Measurements from ENCODE around the gene EFCAB8.

The EFCAB8 gene

GRCh38 chr20:33008336-33009213, 149.9 kb downstream of the EFCAB8 start:
- no CpG with 5 or more reads among the region's 23 CpGs for WGBS (ENCODE audit: extremely low coverage, insufficient coverage, insufficient read length)

GRCh38 chr20:33009214-33010132, 150.8 kb downstream of the EFCAB8 start:
- Histone ChIP-seq H3K14ac (ENCODE audit: low read length) (no peak overlapping the region), H3K9ac (ENCODE audit: low read length) (no peak overlapping the region), H3K9me3 (ENCODE audit: insufficient read depth, low read depth, low read length) (no peaks in the 10 kb centered on the region), H3K79me1 (ENCODE audit: low read length) (no peaks in the 10 kb centered on the region), H4K12ac (ENCODE audit: low read depth, low read length) (no peak overlapping the region), H2BK5ac (ENCODE audit: low read depth, low read length, poor library complexity) (no peak overlapping the region), H2BK12ac (ENCODE audit: low read length) (no peak overlapping the region), H3K27me3 (ENCODE audit: insufficient read depth, low read length) (no peaks in the 10 kb centered on the region), H3K4me3 (ENCODE audit: low read depth, low read length) (no peak overlapping the region), H2BK120ac (ENCODE audit: insufficient read depth, low read length, poor library complexity) (no peak overlapping the region), H3K36me3 (ENCODE audit: control insufficient read depth in 1 of 2, insufficient read depth in 2 of 2, low read length in 2 of 2) (no peaks in the 10 kb centered on the region), H3K4me2 (ENCODE audit: low read length) (no peak overlapping the region), H3K23ac (ENCODE audit: low read length) (no peak overlapping the region), H2AFZ (ENCODE audit: insufficient read depth, low read length, poor library complexity) (no peak overlapping the region), H4K8ac (ENCODE audit: low read depth, low read length) (no peak overlapping the region), H2AK5ac (ENCODE audit: low read length) (no peak overlapping the region), H3K4ac (ENCODE audit: low read depth, low read length) (no peak overlapping the region), H3K4me1 (ENCODE audit: control insufficient read depth in 1 of 2, insufficient read depth in 2 of 2, low read length in 2 of 2) (no peaks in the 10 kb centered on the region), H3K79me2 (ENCODE audit: control insufficient read depth, insufficient read depth, low read length, poor library complexity) (no peaks in the 10 kb centered on the region), H3K27ac (ENCODE audit: low read depth, low read length) (no peak overlapping the region), H4K91ac (ENCODE audit: low read depth, low read length) (no peak overlapping the region), H3K18ac (ENCODE audit: low read length) (no peak overlapping the region)
- WGBS (ENCODE audit: extremely low coverage, insufficient coverage, insufficient read length) = no CpG with 5 or more reads among the region's 19 CpGs
- DNase-seq = no peak

More at GRCh38 chr20:33008336-33009213, 149.9 kb downstream of the EFCAB8 start:
- Histone ChIP-seq H4K8ac (ENCODE audit: low read depth, low read length) (no peak overlapping the region), H2BK120ac (ENCODE audit: insufficient read depth, low read length, poor library complexity) (no peak overlapping the region), H3K4me2 (ENCODE audit: low read length) (no peak overlapping the region), H3K18ac (ENCODE audit: low read length) (no peak overlapping the region), H3K79me1 (ENCODE audit: low read length) (no peaks in the 10 kb centered on the region), H4K12ac (ENCODE audit: low read depth, low read length) (no peak overlapping the region), H3K4me1 (ENCODE audit: control insufficient read depth in 1 of 2, insufficient read depth in 2 of 2, low read length in 2 of 2) (no peaks in the 10 kb centered on the region), H3K79me2 (ENCODE audit: control insufficient read depth, insufficient read depth, low read length, poor library complexity) (no peaks in the 10 kb centered on the region), H3K36me3 (ENCODE audit: control insufficient read depth in 1 of 2, insufficient read depth in 2 of 2, low read length in 2 of 2) (no peaks in the 10 kb centered on the region), H2BK5ac (ENCODE audit: low read depth, low read length, poor library complexity) (no peak overlapping the region), H3K9me3 (ENCODE audit: insufficient read depth, low read depth, low read length) (no peaks in the 10 kb centered on the region), H2AK5ac (ENCODE audit: low read length) (no peak overlapping the region), H3K4me3 (ENCODE audit: low read depth, low read length) (no peak overlapping the region), H3K9ac (ENCODE audit: low read length) (no peak overlapping the region), H3K23ac (ENCODE audit: low read length) (no peak overlapping the region), H2BK12ac (ENCODE audit: low read length) (no peak overlapping the region), H3K27me3 (ENCODE audit: insufficient read depth, low read length) (no peaks in the 10 kb centered on the region), H3K4ac (ENCODE audit: low read depth, low read length) (no peak overlapping the region), H3K14ac (ENCODE audit: low read length) (no peak overlapping the region), H3K27ac (ENCODE audit: low read depth, low read length) (no peak overlapping the region), H4K91ac (ENCODE audit: low read depth, low read length) (no peak overlapping the region), H2AFZ (ENCODE audit: insufficient read depth, low read length, poor library complexity) (no peak overlapping the region)
- DNase-seq = no peak

GRCh38 chr20:33010133-33010504, 151.4 kb downstream of the EFCAB8 start:
- no peak overlapping the region for H3K9ac ChIP-seq (ENCODE audit: low read length)
- H2BK5ac ChIP-seq (ENCODE audit: low read depth, low read length, poor library complexity) = no peak overlapping the region
- no peak overlapping the region for H3K23ac ChIP-seq (ENCODE audit: low read length)
- no peak overlapping the region for H4K8ac ChIP-seq (ENCODE audit: low read depth, low read length)
- H3K79me1 ChIP-seq (ENCODE audit: low read length) = no peaks in the 10 kb centered on the region
- no peaks in the 10 kb centered on the region for H3K79me2 ChIP-seq (ENCODE audit: control insufficient read depth, insufficient read depth, low read length, poor library complexity)
- H2BK120ac ChIP-seq (ENCODE audit: insufficient read depth, low read length, poor library complexity) = no peak overlapping the region
- no peak overlapping the region for H3K4me3 ChIP-seq (ENCODE audit: low read depth, low read length)
- H2AK5ac ChIP-seq (ENCODE audit: low read length) = no peak overlapping the region
- H2BK12ac ChIP-seq (ENCODE audit: low read length) = no peak overlapping the region
- no peak overlapping the region for H2AFZ ChIP-seq (ENCODE audit: insufficient read depth, low read length, poor library complexity)
- H3K18ac ChIP-seq (ENCODE audit: low read length) = no peak overlapping the region
- H4K91ac ChIP-seq (ENCODE audit: low read depth, low read length) = no peak overlapping the region
- H4K12ac ChIP-seq (ENCODE audit: low read depth, low read length) = no peak overlapping the region
- WGBS (ENCODE audit: extremely low coverage, insufficient coverage, insufficient read length) = no CpG with 5 or more reads among the region's 5 CpGs
- H3K27me3 ChIP-seq (ENCODE audit: insufficient read depth, low read length) = no peaks in the 10 kb centered on the region
- no peak for DNase-seq
- H3K27ac ChIP-seq (ENCODE audit: low read depth, low read length) = no peak overlapping the region
- H3K4me1 ChIP-seq (ENCODE audit: control insufficient read depth in 1 of 2, insufficient read depth in 2 of 2, low read length in 2 of 2) = no peaks in the 10 kb centered on the region
- H3K4ac ChIP-seq (ENCODE audit: low read depth, low read length) = no peak overlapping the region
- no peaks in the 10 kb centered on the region for H3K9me3 ChIP-seq (ENCODE audit: insufficient read depth, low read depth, low read length)
- H3K36me3 ChIP-seq (ENCODE audit: control insufficient read depth in 1 of 2, insufficient read depth in 2 of 2, low read length in 2 of 2) = no peaks in the 10 kb centered on the region
- no peak overlapping the region for H3K14ac ChIP-seq (ENCODE audit: low read length)
- no peak overlapping the region for H3K4me2 ChIP-seq (ENCODE audit: low read length)

- no peaks in the 10 kb centered on the region for H3K27me3 ChIP-seq (ENCODE audit: insufficient read depth, low read length)
- no peak overlapping the region for H3K23ac ChIP-seq (ENCODE audit: low read length)
- H2BK120ac ChIP-seq (ENCODE audit: insufficient read depth, low read length, poor library complexity) = no peak overlapping the region
- no peak overlapping the region for H3K4ac ChIP-seq (ENCODE audit: low read depth, low read length)
- H3K36me3 ChIP-seq (ENCODE audit: control insufficient read depth in 1 of 2, insufficient read depth in 2 of 2, low read length in 2 of 2) = no peaks in the 10 kb centered on the region
- no peak overlapping the region for H2BK5ac ChIP-seq (ENCODE audit: low read depth, low read length, poor library complexity)
- no peak overlapping the region for H4K8ac ChIP-seq (ENCODE audit: low read depth, low read length)
- H3K9me3 ChIP-seq (ENCODE audit: insufficient read depth, low read depth, low read length) = no peaks in the 10 kb centered on the region
- no peak overlapping the region for H3K18ac ChIP-seq (ENCODE audit: low read length)
- H2AFZ ChIP-seq (ENCODE audit: insufficient read depth, low read length, poor library complexity) = no peak overlapping the region
- H3K4me3 ChIP-seq (ENCODE audit: low read depth, low read length) = no peak overlapping the region
- no peak for DNase-seq
- no peak overlapping the region for H3K14ac ChIP-seq (ENCODE audit: low read length)
- H2AK5ac ChIP-seq (ENCODE audit: low read length) = no peak overlapping the region
- no peaks in the 10 kb centered on the region for H3K4me1 ChIP-seq (ENCODE audit: control insufficient read depth in 1 of 2, insufficient read depth in 2 of 2, low read length in 2 of 2)
- H3K4me2 ChIP-seq (ENCODE audit: low read length) = no peak overlapping the region
- H3K27ac ChIP-seq (ENCODE audit: low read depth, low read length) = no peak overlapping the region
- no peak overlapping the region for H4K12ac ChIP-seq (ENCODE audit: low read depth, low read length)
- no peak overlapping the region for H4K91ac ChIP-seq (ENCODE audit: low read depth, low read length)
- no peaks in the 10 kb centered on the region for H3K79me1 ChIP-seq (ENCODE audit: low read length)
- WGBS (ENCODE audit: extremely low coverage, insufficient coverage, insufficient read length) = no CpG with 5 or more reads among the region's 8 CpGs
- no peak overlapping the region for H3K9ac ChIP-seq (ENCODE audit: low read length)
- H2BK12ac ChIP-seq (ENCODE audit: low read length) = no peak overlapping the region
- H3K79me2 ChIP-seq (ENCODE audit: control insufficient read depth, insufficient read depth, low read length, poor library complexity) = no peaks in the 10 kb centered on the region
Measured at GRCh38 chr20:33010674-33011449, 152.1 kb downstream of the EFCAB8 start.
